ENCODE measurements around the gene UBE2B.

DNA sequence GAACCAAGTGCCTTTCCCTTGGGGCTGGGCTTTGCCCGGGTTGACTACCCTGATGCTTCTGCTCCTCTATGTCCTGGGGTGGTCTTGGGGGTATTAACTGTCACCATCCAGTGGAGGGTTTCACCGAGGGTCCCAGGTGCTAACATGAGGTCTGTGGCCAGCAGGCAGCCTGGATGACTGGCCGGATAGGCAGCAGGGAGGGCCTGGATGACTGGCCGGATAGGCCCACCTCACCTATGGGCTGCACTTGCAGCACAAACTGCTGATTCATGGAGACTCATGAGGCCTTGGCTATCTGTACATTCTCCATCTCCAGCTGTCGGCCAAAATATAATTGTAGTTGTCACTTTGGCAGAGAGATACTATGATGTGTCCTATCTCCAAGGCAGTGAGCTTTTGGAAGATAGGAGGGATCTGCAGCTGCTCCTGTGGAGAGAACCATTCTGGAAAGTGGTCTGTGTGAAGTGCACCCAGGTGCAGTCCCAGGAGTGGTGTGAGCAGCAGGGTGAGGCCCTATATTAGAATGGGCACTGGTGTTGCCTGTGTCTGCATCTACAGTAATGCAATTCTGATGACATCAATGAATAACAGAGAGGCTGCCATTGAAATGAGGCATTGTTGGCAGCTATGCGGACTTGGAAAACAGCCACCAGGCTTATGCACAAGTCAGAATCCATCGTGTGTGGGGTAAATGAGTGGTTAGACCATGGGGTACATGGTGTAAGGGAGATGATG is 66.6 kb downstream of the UBE2B start:
- TF ChIP-seq, protein P1, sequence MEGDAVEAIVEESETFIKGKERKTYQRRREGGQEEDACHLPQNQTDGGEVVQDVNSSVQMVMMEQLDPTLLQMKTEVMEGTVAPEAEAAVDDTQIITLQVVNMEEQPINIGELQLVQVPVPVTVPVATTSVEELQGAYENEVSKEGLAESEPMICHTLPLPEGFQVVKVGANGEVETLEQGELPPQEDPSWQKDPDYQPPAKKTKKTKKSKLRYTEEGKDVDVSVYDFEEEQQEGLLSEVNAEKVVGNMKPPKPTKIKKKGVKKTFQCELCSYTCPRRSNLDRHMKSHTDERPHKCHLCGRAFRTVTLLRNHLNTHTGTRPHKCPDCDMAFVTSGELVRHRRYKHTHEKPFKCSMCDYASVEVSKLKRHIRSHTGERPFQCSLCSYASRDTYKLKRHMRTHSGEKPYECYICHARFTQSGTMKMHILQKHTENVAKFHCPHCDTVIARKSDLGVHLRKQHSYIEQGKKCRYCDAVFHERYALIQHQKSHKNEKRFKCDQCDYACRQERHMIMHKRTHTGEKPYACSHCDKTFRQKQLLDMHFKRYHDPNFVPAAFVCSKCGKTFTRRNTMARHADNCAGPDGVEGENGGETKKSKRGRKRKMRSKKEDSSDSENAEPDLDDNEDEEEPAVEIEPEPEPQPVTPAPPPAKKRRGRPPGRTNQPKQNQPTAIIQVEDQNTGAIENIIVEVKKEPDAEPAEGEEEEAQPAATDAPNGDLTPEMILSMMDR (conservative IDR thresholded peaks at IDR 0.05; ENCODE audit: low read length), result no peak
- TF ChIP-seq EZH2phosphoT487 (IDR thresholded peaks at IDR 0.05; ENCODE audit: borderline replicate concordance), result no peak
